Measurements from ENCODE around the gene GCLM. TPM values are rescaled to one million over a fixed set of nuclear protein-coding genes. Genes with fewer than 3 reads are reported as not detected.
"Not testable (repeated sequence)": the region's sequence is repeated elsewhere in the genome, so short reads cannot be mapped to it uniquely, and the experiment has no call there.

Gene GCLM
- total and polyA plus RNA-seq, 12 donors: 1.9 to 15.5 (median 10.1) TPM

GRCh38 chr1:93925206-93925605 lies 16.0 kb upstream of the GCLM start:
- no peak for ATAC-seq
- intact Hi-C loops (cut with DNase I): no loop called here
- no peak for TF ChIP-seq CTCF (IDR thresholded peaks at IDR 0.05)

GRCh38 chr1:93919780-93920179 lies 10.6 kb upstream of the GCLM start:
- H3K36me3 ChIP-seq: no peaks in the 10 kb centered on the region
- DNase-seq (no peak), ATAC-seq (no peak)
- peaks cover 0 to 9% (median 0%) of the 10 kb centered on the region in 11 donors for H3K9me3 ChIP-seq
- intact Hi-C loops (cut with DNase I): no loop called here
- TF ChIP-seq CTCF (IDR thresholded peaks at IDR 0.05): no peak
- no peak overlapping the region for H3K4me3 ChIP-seq
- no peak overlapping the region for H3K27ac ChIP-seq
- H3K4me1 ChIP-seq: no peaks in the 10 kb centered on the region
- H3K27me3 ChIP-seq: no peaks in the 10 kb centered on the region
- WGBS, 2 donors: 38 to 49% methylated on average over 1 of the region's 1 CpG

More at GRCh38 chr1:93925206-93925605, 16.0 kb upstream of the GCLM start:
- Histone ChIP-seq H3K4me3 (no peak overlapping the region), H3K4me1 (no peaks in the 10 kb centered on the region), H3K27ac (no peak overlapping the region), H3K9me3 (peaks cover 0 to 10% (median 0%) of the 10 kb centered on the region in 11 donors), H3K36me3 (no peaks in the 10 kb centered on the region), H3K27me3 (peaks cover 0 to 8% (median 0%) of the 10 kb centered on the region in 7 donors)
- no peak for DNase-seq
- WGBS, 2 donors: 84 to 86% methylated on average over 3 of the region's 3 CpGs

GRCh38 chr1:93917302-93917701 lies 8.1 kb upstream of the GCLM start:
- Histone ChIP-seq H3K27ac (no peak overlapping the region), H3K9me3 (peaks cover 0 to 9% (median 0%) of the 10 kb centered on the region in 11 donors), H3K4me3 (no peak overlapping the region), H3K4me1 (no peaks in the 10 kb centered on the region), H3K27me3 (no peaks in the 10 kb centered on the region), H3K36me3 (no peaks in the 10 kb centered on the region)
- intact Hi-C loops (cut with DNase I): no loop called here
- ATAC-seq (no peak), DNase-seq (no peak)
- TF ChIP-seq CTCF (IDR thresholded peaks at IDR 0.05): no peak
- WGBS, 2 donors: 92 to 93% methylated on average over 10 of the region's 10 CpGs

- ATAC-seq; H3K4me3 ChIP-seq; H3K36me3 ChIP-seq; intact Hi-C loops (cut with DNase I); DNase-seq; H3K27me3 ChIP-seq; H3K27ac ChIP-seq: not testable (repeated sequence)
- WGBS, 2 donors: 96 to 97% methylated on average over 3 of the region's 3 CpGs
- peaks cover 0 to 14% (median 4%) of the 10 kb centered on the region in 11 donors for H3K9me3 ChIP-seq
- peaks cover 6 to 25% (median 15%) of the 10 kb centered on the region in 9 donors for H3K4me1 ChIP-seq
Observed at GRCh38 chr1:93910880-93911279, 1.6 kb upstream of the GCLM start.

- 91 to 98% methylated on average over 4 of the region's 4 CpGs for WGBS, 2 donors
- H3K9me3 ChIP-seq: peaks cover 0 to 14% (median 4%) of the 10 kb centered on the region in 11 donors
- ATAC-seq: no peak
- H3K36me3 ChIP-seq: no peaks in the 10 kb centered on the region
- peaks cover 6 to 31% (median 15%) of the 10 kb centered on the region in 9 donors for H3K4me1 ChIP-seq
- H3K4me3 ChIP-seq: peak overlapping the region in 1 of 10 donors; percentile 84
- intact Hi-C loops (cut with DNase I): no loop called here
- peak overlapping the region in 4 of 10 donors; percentile 79 to 93 (median 91) for H3K27ac ChIP-seq
- DNase-seq: no peak
- no peak for TF ChIP-seq CTCF (IDR thresholded peaks at IDR 0.05)
- H3K27me3 ChIP-seq: no peaks in the 10 kb centered on the region
Observed at GRCh38 chr1:93910305-93910704, 1.1 kb upstream of the GCLM start.

All from heart right ventricle (tissue), 16 donors.